Left ventricle myocardium inferior (tissue), 1 donor: Measurements from ENCODE around the gene NCBP2. TPM values are rescaled to one million over a fixed set of nuclear protein-coding genes. Genes with fewer than 3 reads are reported as not detected.

Experiments used
- DNase-seq: peaks from one replicate; pipeline ENCODE4 v3.0.0-alpha.2; 2020
- H3K27ac ChIP-seq: fragments of 200-600 bp; replicated peaks from 2 replicates; pipeline ENCODE4 v1.8.0; 2021
- H3K27me3 ChIP-seq: fragments of 200-600 bp; 2 replicates; pipeline ENCODE4 v1.8.0; 2021; ENCODE audit warnings: low read depth
- H3K36me3 ChIP-seq: fragments of 200-600 bp; 2 replicates; pipeline ENCODE4 v1.8.0; 2021
- H3K4me1 ChIP-seq: fragments of 200-600 bp; 2 replicates; pipeline ENCODE4 v1.8.0; 2021
- H3K4me3 ChIP-seq: fragments of 200-600 bp; 2 replicates; pipeline ENCODE4 v1.8.0; 2021; ENCODE audit warnings: mild to moderate bottlenecking, moderate library complexity
- H3K9me3 ChIP-seq: fragments of 200-600 bp; replicated peaks from 2 replicates; pipeline ENCODE4 v1.8.0; 2021
- CTCF ChIP-seq: fragments of 200-600 bp; IDR thresholded peaks from 2 replicates; pipeline ENCODE4 v1.8.0; 2021; ENCODE audit warnings: antibody characterized with exemption, mild to moderate bottlenecking, borderline replicate concordance
- intact Hi-C: fragments of 100-400 bp; cut with micrococcal nuclease; formaldehyde crosslinking; loops from one replicate; pipeline ENCODE4 v1.11.0; 2022
- total RNA-seq: library from RNA; stranded (reverse); fragmentation: NEBNext Ultra II Directional; extraction: Animal tissue kit (Norgen Biotek cat#: 25700); gene quantifications from one replicate; pipeline ENCODE4 v1.2.1, GENCODE V29; 2021
- donor health status: DM: no; HTN: yes; CAD: no; lungs with severe emphysema.

NCBP2 gene
- total RNA-seq, 1 donor from 2014 or later, result 36.9 TPM

- Histone ChIP-seq H3K4me1 (peaks cover 10% of the 10 kb centered on the region), H3K36me3 (no peaks in the 10 kb centered on the region), H3K27ac (no peak overlapping the region), H3K27me3 (no peaks in the 10 kb centered on the region), H3K9me3 (peaks cover 13% of the 10 kb centered on the region), H3K4me3 (no peak overlapping the region)
- no peak for DNase-seq
- no peak for TF ChIP-seq CTCF
- intact Hi-C loops, result no loop called here
These were observed 44.7 kb upstream of the NCBP2 start for GRCh38 chr3:196987022-196987421.

- no peak for TF ChIP-seq CTCF
These were observed 43.9 kb upstream of the NCBP2 start for GRCh38 chr3:196985954-196986885.

GRCh38 chr3:196985298-196985697, 43.0 kb upstream of the NCBP2 start:
- Histone ChIP-seq H3K36me3 (no peaks in the 10 kb centered on the region), H3K4me1 (peaks cover 10% of the 10 kb centered on the region), H3K4me3 (no peak overlapping the region), H3K27ac (no peak overlapping the region), H3K27me3 (no peaks in the 10 kb centered on the region), H3K9me3 (peaks cover 13% of the 10 kb centered on the region)
- intact Hi-C loops, result no loop called here
- peak; percentile 4 for DNase-seq
- no peak for TF ChIP-seq CTCF

More at GRCh38 chr3:196985954-196986885, 43.9 kb upstream of the NCBP2 start:
- intact Hi-C loops, result no loop called here
- no peak for DNase-seq
- Histone ChIP-seq H3K27me3 (no peaks in the 10 kb centered on the region), H3K9me3 (peaks cover 13% of the 10 kb centered on the region), H3K4me3 (no peak overlapping the region), H3K4me1 (peaks cover 10% of the 10 kb centered on the region), H3K27ac (no peak overlapping the region), H3K36me3 (no peaks in the 10 kb centered on the region)

GRCh38 chr3:196983186-196983585, 40.9 kb upstream of the NCBP2 start:
- intact Hi-C loops, result no loop called here
- no peak for TF ChIP-seq CTCF
- Histone ChIP-seq H3K27me3 (no peaks in the 10 kb centered on the region), H3K4me3 (no peak overlapping the region), H3K36me3 (no peaks in the 10 kb centered on the region), H3K9me3 (peaks cover 13% of the 10 kb centered on the region), H3K4me1 (no peaks in the 10 kb centered on the region), H3K27ac (no peak overlapping the region)
- no peak for DNase-seq

- Histone ChIP-seq H3K4me3 (no peak overlapping the region), H3K27me3 (no peaks in the 10 kb centered on the region), H3K9me3 (peaks cover 13% of the 10 kb centered on the region), H3K36me3 (no peaks in the 10 kb centered on the region), H3K27ac (no peak overlapping the region), H3K4me1 (no peaks in the 10 kb centered on the region)
- intact Hi-C loops, result no loop called here
- DNase-seq, result no peak
- TF ChIP-seq CTCF, result no peak
These were observed 39.3 kb upstream of the NCBP2 start for GRCh38 chr3:196981657-196982056.
